ENCODE data around the gene OSBPL1A.

- TF ChIP-seq EZH2 (IDR thresholded peaks at IDR 0.05; ENCODE audit: low read depth), result no peak
- no peak for TF ChIP-seq CTCF (conservative IDR thresholded peaks at IDR 0.05)
These were observed 27.5 kb downstream of the OSBPL1A start for GRCh38 chr18:24370120-24370519.

Measured in PC-9 (cell line).